ENCODE measurements around the gene UBTD1.

- no peak for TF ChIP-seq POLR2AphosphoS5 (IDR thresholded peaks at IDR 0.05)
- no peak for TF ChIP-seq CTCF (IDR thresholded peaks at IDR 0.05 in 8 of 11, conservative IDR thresholded peaks at IDR 0.05 in 3 of 11)
- no peak for TF ChIP-seq POLR2A (IDR thresholded peaks at IDR 0.05)
These were observed 52.5 kb downstream of the UBTD1 start for GRCh38 chr10:97551271-97551670.

Data from spleen (tissue), 7 donors.